Glutamatergic neuron (in vitro differentiated cells): ENCODE data around the gene INS. TPM values are rescaled to one million over a fixed set of nuclear protein-coding genes. Genes with fewer than 3 reads are reported as not detected.

Source experiments
- DNase-seq: peaks from one replicate; pipeline ENCODE4 v3.0.0; 2022
- H3K27ac Mint-ChIP-seq: one replicate; pipeline ENCODE4 v1.8.0; 2020; ENCODE audit warnings: mild to moderate bottlenecking, mixed read lengths, inconsistent platforms; ENCODE audit not compliant: unreplicated experiment
- H3K27me3 Mint-ChIP-seq: one replicate; pipeline ENCODE4 v1.8.0; 2020; ENCODE audit warnings: mild to moderate bottlenecking, moderate library complexity, mixed read lengths, inconsistent platforms; ENCODE audit not compliant: unreplicated experiment
- H3K36me3 Mint-ChIP-seq: one replicate; pipeline ENCODE4 v1.8.0; 2020; ENCODE audit warnings: mild to moderate bottlenecking, mixed read lengths, inconsistent platforms; ENCODE audit not compliant: unreplicated experiment
- H3K4me1 Mint-ChIP-seq: one replicate; pipeline ENCODE4 v1.8.0; 2020; ENCODE audit warnings: mild to moderate bottlenecking, low read depth, mixed read lengths, inconsistent platforms; ENCODE audit not compliant: unreplicated experiment
- H3K4me3 Mint-ChIP-seq: one replicate; pipeline ENCODE4 v1.8.0; 2020; ENCODE audit warnings: mild to moderate bottlenecking, mixed read lengths, inconsistent platforms; ENCODE audit not compliant: unreplicated experiment
- H3K9me3 Mint-ChIP-seq: one replicate; pipeline ENCODE4 v1.8.0; 2020; ENCODE audit warnings: mild to moderate bottlenecking, moderate library complexity, mixed read lengths, inconsistent platforms; ENCODE audit not compliant: unreplicated experiment
- CTCF ChIP-seq: fragments of 200-600 bp; sonication (generic); IDR thresholded peaks from one replicate; pipeline ENCODE4 v1.5.0; 2021; ENCODE audit not compliant: partially characterized antibody, unreplicated experiment
- total RNA-seq: library from RNA; stranded (reverse); fragmentation: NEBNext Ultra II Directional; extraction: Animal tissue kit (Norgen Biotek cat#: 25700); gene quantifications from one replicate; pipeline ENCODE4 v1.2.1, GENCODE V29; 2021; ENCODE audit not compliant: unreplicated experiment

The INS gene
- total RNA-seq, 1 donor from 2014 or later, result not detected

- no peak overlapping the region for H3K27ac Mint-ChIP-seq
These were observed 41.3 kb upstream of the INS start for GRCh38 chr11:2202071-2202899.

GRCh38 chr11:2201542-2201941, 40.5 kb upstream of the INS start:
- Mint-ChIP-seq H3K9me3 (peaks cover 7% of the 10 kb centered on the region), H3K4me1 (peaks cover 3% of the 10 kb centered on the region)
- TF ChIP-seq CTCF, result no peak

More at GRCh38 chr11:2202071-2202899, 41.3 kb upstream of the INS start:
- H3K9me3 Mint-ChIP-seq, result peaks cover 1% of the 10 kb centered on the region
- no peak overlapping the region for H3K4me3 Mint-ChIP-seq
- DNase-seq, result no peak
- H3K4me1 Mint-ChIP-seq, result peaks cover 3% of the 10 kb centered on the region
- no peak for TF ChIP-seq CTCF
- H3K36me3 Mint-ChIP-seq, result no peaks in the 10 kb centered on the region
- peaks cover 4% of the 10 kb centered on the region for H3K27me3 Mint-ChIP-seq

GRCh38 chr11:2200957-2201519, 40.0 kb upstream of the INS start:
- H3K27ac Mint-ChIP-seq, result no peak overlapping the region
- no peak for TF ChIP-seq CTCF
- no peak for DNase-seq
- no peaks in the 10 kb centered on the region for H3K36me3 Mint-ChIP-seq
- H3K27me3 Mint-ChIP-seq, result peaks cover 9% of the 10 kb centered on the region
- peaks cover 12% of the 10 kb centered on the region for H3K9me3 Mint-ChIP-seq
- H3K4me3 Mint-ChIP-seq, result no peak overlapping the region
- H3K4me1 Mint-ChIP-seq, result peaks cover 3% of the 10 kb centered on the region

More at GRCh38 chr11:2201542-2201941, 40.5 kb upstream of the INS start:
- Mint-ChIP-seq H3K36me3 (no peaks in the 10 kb centered on the region), H3K27me3 (peaks cover 9% of the 10 kb centered on the region), H3K27ac (no peak overlapping the region), H3K4me3 (no peak overlapping the region)
- no peak for DNase-seq

GRCh38 chr11:2200536-2200935, 39.5 kb upstream of the INS start:
- no peaks in the 10 kb centered on the region for H3K36me3 Mint-ChIP-seq
- H3K27me3 Mint-ChIP-seq, result peaks cover 9% of the 10 kb centered on the region
- H3K4me1 Mint-ChIP-seq, result peaks cover 3% of the 10 kb centered on the region
- peak; percentile 10 for DNase-seq
- H3K27ac Mint-ChIP-seq, result no peak overlapping the region
- peaks cover 12% of the 10 kb centered on the region for H3K9me3 Mint-ChIP-seq
- no peak for TF ChIP-seq CTCF
- H3K4me3 Mint-ChIP-seq, result no peak overlapping the region
